ENCODE data around the gene RAB6A. TPM values are rescaled to one million over a fixed set of nuclear protein-coding genes. Genes with fewer than 3 reads are reported as not detected.
A peak's percentile ranks its signal among the peaks of the same experiment; 100 is the strongest.

RAB6A gene
- total and polyA plus RNA-seq, 3 donors from 2014 or later: 71.2 to 125 (median 104) TPM

GRCh38 chr11:73766763-73767162, 5.9 kb upstream of the RAB6A start:
- intact Hi-C loops (cut with DNase I; ENCODE audit: low total_unique reads): no loop called here
- H3K4me1 ChIP-seq: no peaks in the 10 kb centered on the region
- no peak overlapping the region for H3K27ac ChIP-seq
- TF ChIP-seq POLR2A (IDR thresholded peaks at IDR 0.05) (no peak), CTCF (IDR thresholded peaks at IDR 0.05) (no peak)
- 63 to 83% methylated on average over 1 of the region's 1 CpG for WGBS, 2 donors
- no peaks in the 10 kb centered on the region for H3K27me3 ChIP-seq
- H3K4me3 ChIP-seq: no peak overlapping the region
- H3K9me3 ChIP-seq: no peaks in the 10 kb centered on the region
- H3K36me3 ChIP-seq (ENCODE audit: low read depth, missing control alignments): no peaks in the 10 kb centered on the region
- no peak for DNase-seq

GRCh38 chr11:73762732-73763131, 1.9 kb upstream of the RAB6A start:
- H3K9me3 ChIP-seq: no peaks in the 10 kb centered on the region
- DNase-seq: no peak
- H3K4me1 ChIP-seq: peaks cover 14% of the 10 kb centered on the region
- intact Hi-C loops (cut with DNase I; ENCODE audit: low total_unique reads): no loop called here
- TF ChIP-seq POLR2A (IDR thresholded peaks at IDR 0.05) (no peak), CTCF (IDR thresholded peaks at IDR 0.05) (no peak)
- H3K27me3 ChIP-seq: no peaks in the 10 kb centered on the region
- H3K4me3 ChIP-seq: no peak overlapping the region
- no peak overlapping the region for H3K27ac ChIP-seq
- no peaks in the 10 kb centered on the region for H3K36me3 ChIP-seq (ENCODE audit: low read depth, missing control alignments)

- no peaks in the 10 kb centered on the region for H3K9me3 ChIP-seq
- peaks cover 16% of the 10 kb centered on the region for H3K4me1 ChIP-seq
- WGBS, 2 donors: 32 to 38% methylated on average over 16 of the region's 16 CpGs
- DNase-seq: no peak
- intact Hi-C loops (cut with DNase I; ENCODE audit: low total_unique reads): no loop called here
- no peaks in the 10 kb centered on the region for H3K36me3 ChIP-seq (ENCODE audit: low read depth, missing control alignments)
- no peaks in the 10 kb centered on the region for H3K27me3 ChIP-seq
- peak overlapping the region; percentile 98 to 99 for H3K27ac ChIP-seq
- peak overlapping the region; percentile 82 to 100 for H3K4me3 ChIP-seq
- no peak for TF ChIP-seq POLR2A (IDR thresholded peaks at IDR 0.05)
- TF ChIP-seq CTCF (IDR thresholded peaks at IDR 0.05): no peak
Observed at GRCh38 chr11:73761403-73761945, 600 bp upstream of the RAB6A start.

- H3K36me3 ChIP-seq (ENCODE audit: low read depth, missing control alignments): no peaks in the 10 kb centered on the region
- H3K4me3 ChIP-seq: peak overlapping the region; percentile 82 to 100
- WGBS, 2 donors: 1% methylated on average over 22 to 44 of the region's 44 CpGs
- H3K27me3 ChIP-seq: no peaks in the 10 kb centered on the region
- no peaks in the 10 kb centered on the region for H3K9me3 ChIP-seq
- TF ChIP-seq POLR2A (IDR thresholded peaks at IDR 0.05): no peak
- TF ChIP-seq CTCF (IDR thresholded peaks at IDR 0.05): no peak
- peak overlapping the region; percentile 98 to 99 for H3K27ac ChIP-seq
- DNase-seq: peak; percentile 48
- peaks cover 16% of the 10 kb centered on the region for H3K4me1 ChIP-seq
- intact Hi-C loops (cut with DNase I; ENCODE audit: low total_unique reads): no loop called here
Observed at GRCh38 chr11:73760135-73760678, 667 bp downstream of the RAB6A start.

- H3K27me3 ChIP-seq: no peaks in the 10 kb centered on the region
- intact Hi-C loops (cut with DNase I; ENCODE audit: low total_unique reads): no loop called here
- H3K27ac ChIP-seq: peak overlapping the region; percentile 98 to 99
- H3K36me3 ChIP-seq (ENCODE audit: low read depth, missing control alignments): no peaks in the 10 kb centered on the region
- TF ChIP-seq CTCF (IDR thresholded peaks at IDR 0.05): peak in 2 of 3 experiments; percentile 11 to 26
- no peak for TF ChIP-seq POLR2A (IDR thresholded peaks at IDR 0.05)
- 0 to 1% methylated on average over 8 of the region's 8 CpGs for WGBS, 2 donors
- peak overlapping the region; percentile 82 to 100 for H3K4me3 ChIP-seq
- no peaks in the 10 kb centered on the region for H3K9me3 ChIP-seq
- H3K4me1 ChIP-seq: peaks cover 16% of the 10 kb centered on the region
- no peak for DNase-seq
Observed at GRCh38 chr11:73759610-73760134, 1.2 kb downstream of the RAB6A start.
